Hepatocyte (in vitro differentiated cells): Measurements from ENCODE around the gene KLF1.

ENCODE experiments used
- EZH2 ChIP-seq: fragments of 200-600 bp; sonication (generic); IDR thresholded peaks from 2 replicates; pipeline ENCODE4 v1.6.1; 2016; ENCODE audit warnings: antibody characterized with exemption, mild to moderate bottlenecking, borderline replicate concordance
- TF ChIP-seq, protein P1 (sequence below): fragments of 200-600 bp; sonication (generic); IDR thresholded peaks from 2 replicates; pipeline ENCODE4 v1.5.1; 2016; ENCODE audit warnings: antibody characterized with exemption, mild to moderate bottlenecking; ENCODE audit not compliant: poor library complexity

DNA sequence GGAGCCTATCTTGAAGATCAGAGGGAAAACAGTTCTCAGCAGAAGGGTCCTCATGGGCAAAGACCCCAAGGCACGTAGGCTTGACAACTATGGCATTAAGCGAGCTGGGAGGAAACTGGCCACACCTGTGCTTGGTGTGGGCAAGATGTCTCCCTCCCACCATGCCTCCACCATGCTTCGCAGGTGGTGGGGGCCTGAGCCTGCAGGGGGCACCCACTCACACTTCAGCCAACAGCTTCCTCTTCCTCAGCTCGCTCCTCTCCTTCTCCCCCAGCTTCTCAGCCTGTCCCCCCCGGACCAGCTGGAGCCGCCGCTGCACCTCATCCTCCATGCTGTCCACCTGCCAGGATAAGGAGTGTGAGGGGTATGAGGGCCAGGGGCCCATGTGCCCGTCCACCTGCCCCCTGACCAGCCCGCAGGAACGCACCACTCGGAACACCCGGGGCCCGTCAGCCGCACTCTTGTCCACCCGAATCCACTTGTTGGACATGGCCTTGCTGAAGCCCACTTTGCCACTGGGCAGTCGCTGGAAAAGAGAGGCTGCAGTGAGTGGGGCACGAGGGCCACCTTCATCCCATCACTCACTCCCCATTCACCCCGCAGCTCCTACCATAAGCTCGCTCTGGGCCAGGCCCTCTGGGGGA is 43.1 kb upstream of the KLF1 start:
- TF ChIP-seq, protein P1, sequence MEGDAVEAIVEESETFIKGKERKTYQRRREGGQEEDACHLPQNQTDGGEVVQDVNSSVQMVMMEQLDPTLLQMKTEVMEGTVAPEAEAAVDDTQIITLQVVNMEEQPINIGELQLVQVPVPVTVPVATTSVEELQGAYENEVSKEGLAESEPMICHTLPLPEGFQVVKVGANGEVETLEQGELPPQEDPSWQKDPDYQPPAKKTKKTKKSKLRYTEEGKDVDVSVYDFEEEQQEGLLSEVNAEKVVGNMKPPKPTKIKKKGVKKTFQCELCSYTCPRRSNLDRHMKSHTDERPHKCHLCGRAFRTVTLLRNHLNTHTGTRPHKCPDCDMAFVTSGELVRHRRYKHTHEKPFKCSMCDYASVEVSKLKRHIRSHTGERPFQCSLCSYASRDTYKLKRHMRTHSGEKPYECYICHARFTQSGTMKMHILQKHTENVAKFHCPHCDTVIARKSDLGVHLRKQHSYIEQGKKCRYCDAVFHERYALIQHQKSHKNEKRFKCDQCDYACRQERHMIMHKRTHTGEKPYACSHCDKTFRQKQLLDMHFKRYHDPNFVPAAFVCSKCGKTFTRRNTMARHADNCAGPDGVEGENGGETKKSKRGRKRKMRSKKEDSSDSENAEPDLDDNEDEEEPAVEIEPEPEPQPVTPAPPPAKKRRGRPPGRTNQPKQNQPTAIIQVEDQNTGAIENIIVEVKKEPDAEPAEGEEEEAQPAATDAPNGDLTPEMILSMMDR, result no peak
- no peak for TF ChIP-seq EZH2
